K562 (cell line): Measurements from ENCODE around the gene TGFB2. TPM values are rescaled to one million over a fixed set of nuclear protein-coding genes. Genes with fewer than 3 reads are reported as not detected.

Experiments used
- DDX20 ChIP-seq: fragments of 450-650 bp; IDR thresholded peaks from 2 replicates; pipeline ENCODE4 v1.6.1; 2016; ENCODE audit warnings: missing genetic modification characterization, low read depth, mild to moderate bottlenecking, missing compliant biosample characterization, moderate library complexity
- POLR2B ChIP-seq: fragments of 450-650 bp; IDR thresholded peaks from 2 replicates; pipeline ENCODE4 v1.6.1; 2018; ENCODE audit warnings: low read depth; ENCODE audit not compliant: partially characterized antibody
- PRDM10 ChIP-seq: fragments of 450-650 bp; IDR thresholded peaks from 2 replicates; pipeline ENCODE4 v1.6.1; 2018; ENCODE audit not compliant: partially characterized antibody
- SRSF1 ChIP-seq: fragments of 200-400 bp; formaldehyde crosslinking; IDR thresholded peaks from 2 replicates; pipeline ENCODE4 v1.6.1; 2017; ENCODE audit warnings: mild to moderate bottlenecking, low read depth, low read length, moderate library complexity
- TFAP4 ChIP-seq: sonication (generic); formaldehyde crosslinking; IDR thresholded peaks from 2 replicates; pipeline ENCODE4 v1.8.0; 2022; ENCODE audit warnings: missing genetic modification reagents, mild to moderate bottlenecking, moderate library complexity, borderline replicate concordance
- TRIM28 ChIP-seq: fragments of 450-650 bp; IDR thresholded peaks from 2 replicates; pipeline ENCODE4 v1.6.1; 2017
- ZKSCAN8 ChIP-seq: fragments of 200-800 bp; sonication (Bioruptor generic); IDR thresholded peaks from 2 replicates; pipeline ENCODE4 v1.6.1; 2016; ENCODE audit warnings: missing genetic modification characterization, missing compliant biosample characterization
- polyA plus RNA-seq, 8 experiments: library from polyadenylated mRNA; depleted of rRNA in 4 of 8; stranded (reverse) in 5 of 8; unstranded in 3 of 8; fragments of >200 nt; fragmentation: Nextera tagmentation in 2 of 8; fragmentation: Illumina TruSeq in 1 of 8; extraction: Ambion mirVana in 2 of 8; extraction: Trizol in 1 of 8; gene quantifications; 2 replicates each; pipeline versions ENCODE4 v1.2.1 to v1.2.3, GENCODE V29; 2011 to 2014; ENCODE audit warnings: inconsistent platforms in 1 of 8, missing spikeins in 1 of 8
- total RNA-seq, 7 experiments: library from RNA; depleted of rRNA in 6 of 7; stranded (reverse); fragments of >200 nt in 6 of 7; fragmentation: Illumina TruSeq in 2 of 7; extraction: Trizol in 2 of 7; gene quantifications; 2 replicates each; pipeline versions ENCODE4 v1.2.1 to v1.2.3, GENCODE V29; 2011 to 2021; ENCODE audit warnings: low replicate concordance in 1 of 7

Gene TGFB2
- total and polyA plus RNA-seq, 9 of the 15 experiments (the other 6 are each of a cell fraction or from before 2014, with no cell fraction given) = 0.03 to 0.41 (median 0.11) TPM; not detected in 3

- TF ChIP-seq DDX20 (tag) (no peak), TRIM28 (no peak), PRDM10 (no peak), SRSF1 (no peak), ZKSCAN8 (CRISPR knock-in tag) (no peak), POLR2B (no peak), TFAP4 (CRISPR knock-in tag) (no peak)
Observed at GRCh38 chr1:218365226-218365999, 20.3 kb downstream of the TGFB2 start (continued).
